Keratinocyte (primary cell): ENCODE results near the gene NSUN4.

Source experiments
- CTCF ChIP-seq, 3 experiments: IDR thresholded peaks in 1 of 3; conservative IDR thresholded peaks in 1 of 3; optimal IDR thresholded peaks in 1 of 3; 2 replicates in 2 of 3; 3 replicates in 1 of 3; pipeline versions ENCODE3 to v1.5.1; 2011; ENCODE audit warnings: low read length in 3 of 3, mild to moderate bottlenecking in 3 of 3, moderate library complexity in 2 of 3, control low read depth in 1 of 3, inconsistent platforms in 1 of 3; ENCODE audit not compliant: insufficient read depth in 2 of 3; ENCODE audit errors: extremely low read depth in 1 of 3
- EZH2 ChIP-seq: IDR thresholded peaks from one replicate; pipeline ENCODE4 v1.6.1; 2012; ENCODE audit warnings: inconsistent platforms, mild to moderate bottlenecking, low read length, moderate library complexity

GRCh38 chr1:46393510-46393909 is 52.9 kb downstream of the NSUN4 start:
- TF ChIP-seq CTCF (optimal IDR thresholded peaks at IDR 0.05 in 1 of 3, IDR thresholded peaks at IDR 0.05 in 1 of 3, conservative IDR thresholded peaks at IDR 0.05 in 1 of 3; ENCODE audit: extremely low read depth in 1 of 3, insufficient read depth in 2 of 3, low read length in 3 of 3) (no peak), EZH2 (no peak)
